Body of pancreas (tissue), 4 donors: ENCODE data around the gene MTMR12.

ENCODE experiments used
- POLR2A ChIP-seq, 3 donors: fragments of 450-650 bp; IDR thresholded peaks; one replicate each; pipeline ENCODE4 v1.6.1; 2016; ENCODE audit warnings: antibody characterized with exemption in 3 of 3, mild to moderate bottlenecking in 2 of 3
- TF ChIP-seq, protein P1 (sequence below), 7 experiments: fragments of 450-650 bp in 4 of 7; fragments of 200-600 bp in 3 of 7; sonication (generic) in 3 of 7; IDR thresholded peaks; one replicate each; pipeline ENCODE4 v1.5.1; 2016 to 2019; ENCODE audit warnings: antibody characterized with exemption in 7 of 7

GRCh38 chr5:32304622-32305021 is 8.1 kb downstream of the MTMR12 start:
- TF ChIP-seq, protein P1, sequence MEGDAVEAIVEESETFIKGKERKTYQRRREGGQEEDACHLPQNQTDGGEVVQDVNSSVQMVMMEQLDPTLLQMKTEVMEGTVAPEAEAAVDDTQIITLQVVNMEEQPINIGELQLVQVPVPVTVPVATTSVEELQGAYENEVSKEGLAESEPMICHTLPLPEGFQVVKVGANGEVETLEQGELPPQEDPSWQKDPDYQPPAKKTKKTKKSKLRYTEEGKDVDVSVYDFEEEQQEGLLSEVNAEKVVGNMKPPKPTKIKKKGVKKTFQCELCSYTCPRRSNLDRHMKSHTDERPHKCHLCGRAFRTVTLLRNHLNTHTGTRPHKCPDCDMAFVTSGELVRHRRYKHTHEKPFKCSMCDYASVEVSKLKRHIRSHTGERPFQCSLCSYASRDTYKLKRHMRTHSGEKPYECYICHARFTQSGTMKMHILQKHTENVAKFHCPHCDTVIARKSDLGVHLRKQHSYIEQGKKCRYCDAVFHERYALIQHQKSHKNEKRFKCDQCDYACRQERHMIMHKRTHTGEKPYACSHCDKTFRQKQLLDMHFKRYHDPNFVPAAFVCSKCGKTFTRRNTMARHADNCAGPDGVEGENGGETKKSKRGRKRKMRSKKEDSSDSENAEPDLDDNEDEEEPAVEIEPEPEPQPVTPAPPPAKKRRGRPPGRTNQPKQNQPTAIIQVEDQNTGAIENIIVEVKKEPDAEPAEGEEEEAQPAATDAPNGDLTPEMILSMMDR (IDR thresholded peaks at IDR 0.05) = no peak
- TF ChIP-seq POLR2A (IDR thresholded peaks at IDR 0.05) = no peak
